ENCODE results near the gene PALD1.
A peak's percentile ranks its signal among the peaks of the same experiment; 100 is the strongest.

PALD1 gene

DNA sequence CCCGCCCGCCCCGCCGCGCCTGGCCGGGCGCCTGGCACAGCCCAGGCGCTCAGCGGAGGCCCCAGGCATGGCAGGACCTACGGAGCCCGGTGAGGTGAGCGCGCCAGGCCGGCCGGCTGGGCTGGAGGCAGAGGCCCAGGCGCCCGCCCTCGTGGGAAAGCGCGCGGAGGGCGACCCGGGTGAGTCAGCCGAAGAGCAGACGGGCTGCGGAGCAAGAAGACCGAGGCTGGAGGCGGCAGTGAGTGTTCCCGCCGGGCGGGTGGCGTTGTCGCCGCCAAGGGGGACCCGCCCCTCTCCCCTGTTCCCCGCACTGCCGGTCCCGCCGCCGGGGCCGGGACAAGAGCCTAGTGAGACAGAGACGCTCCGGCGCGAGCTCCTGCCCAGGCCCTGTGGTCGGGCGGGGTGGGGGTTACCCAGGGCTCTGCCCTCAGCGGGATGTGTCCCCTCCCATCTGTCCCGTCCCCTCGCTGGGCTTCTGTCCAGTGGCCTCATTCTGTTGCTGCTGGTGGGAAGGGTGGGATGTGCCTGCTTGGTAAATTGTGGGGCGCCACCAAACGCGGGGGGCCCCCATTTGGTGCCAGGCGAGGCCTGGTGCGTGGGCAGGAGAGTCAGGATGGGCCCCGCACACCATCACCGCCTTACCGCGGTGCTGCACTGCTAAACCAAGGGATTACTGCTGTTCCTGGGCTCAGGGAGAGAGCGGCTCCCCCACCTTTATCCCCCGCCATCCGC is 20.1 kb upstream of the PALD1 start:
- TF ChIP-seq CTCF (IDR thresholded peaks at IDR 0.05; ENCODE audit: control insufficient read depth, extremely low read depth, insufficient read depth), result no peak
- no peak for DNase-seq (ENCODE audit: low read depth)
- H3K4me3 ChIP-seq (ENCODE audit: low read depth, low read length), result no peak overlapping the region

GRCh38 chr10:70459061-70459773 is 19.4 kb upstream of the PALD1 start:
- H3K4me3 ChIP-seq (ENCODE audit: low read depth, low read length), result no peak overlapping the region
- DNase-seq (ENCODE audit: low read depth), result no peak
- no peak for TF ChIP-seq CTCF (IDR thresholded peaks at IDR 0.05; ENCODE audit: control insufficient read depth, extremely low read depth, insufficient read depth)

- H3K4me3 ChIP-seq (ENCODE audit: low read depth, low read length), result no peak overlapping the region
- no peak for DNase-seq (ENCODE audit: low read depth)
- TF ChIP-seq CTCF (IDR thresholded peaks at IDR 0.05; ENCODE audit: control insufficient read depth, extremely low read depth, insufficient read depth), result no peak
Measured at GRCh38 chr10:70459774-70460490, 18.6 kb upstream of the PALD1 start.

DNA sequence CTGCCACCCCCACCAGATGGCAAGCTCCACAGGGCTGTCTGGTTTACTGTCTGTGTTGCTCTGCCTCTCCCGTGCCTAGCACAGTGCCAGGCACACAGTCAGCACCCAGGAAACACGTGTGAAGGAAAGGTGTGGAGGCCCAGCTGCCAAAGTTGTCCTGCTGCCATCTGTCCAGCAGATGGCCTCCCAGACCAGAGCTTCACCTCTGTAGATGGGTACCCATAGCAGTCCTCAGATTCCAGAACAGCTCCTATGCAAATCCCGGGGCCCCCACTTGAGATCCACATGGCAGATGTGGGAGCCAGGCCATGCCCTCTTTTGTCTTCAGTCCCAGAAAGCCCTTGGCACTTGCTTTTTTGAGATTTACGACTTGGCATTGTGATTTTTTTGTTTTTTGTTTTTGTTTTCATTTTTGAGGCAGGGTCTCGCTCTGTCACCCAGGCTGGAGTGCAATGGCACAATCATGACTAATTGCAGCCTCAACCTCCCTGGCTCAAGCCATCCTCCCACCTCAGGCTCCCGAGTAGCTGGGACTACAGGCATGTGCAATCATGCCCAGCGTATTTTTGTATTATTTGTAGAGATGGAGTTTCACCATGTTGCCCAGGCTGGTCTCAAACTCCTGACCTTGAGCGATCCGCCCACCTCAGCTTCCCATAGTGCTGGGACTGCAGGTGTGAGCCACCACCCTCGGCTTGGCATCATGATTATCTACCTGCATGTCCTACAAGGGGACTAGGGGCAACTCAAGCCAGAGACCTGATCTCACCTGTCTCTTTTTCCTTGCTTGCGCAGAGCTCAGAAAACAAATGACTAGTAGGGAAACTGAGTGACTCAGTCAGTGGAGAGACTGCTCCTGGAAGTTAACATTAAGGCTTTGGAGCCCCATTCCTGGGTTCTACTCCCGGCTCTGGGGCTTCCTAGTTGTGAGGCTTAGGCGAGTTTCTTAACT is 16.9 kb upstream of the PALD1 start:
- no peak overlapping the region for H3K4me3 ChIP-seq (ENCODE audit: low read depth, low read length)
- DNase-seq (ENCODE audit: low read depth), result no peak
- peak; percentile 90 for TF ChIP-seq CTCF (IDR thresholded peaks at IDR 0.05; ENCODE audit: control insufficient read depth, extremely low read depth, insufficient read depth)

DNA sequence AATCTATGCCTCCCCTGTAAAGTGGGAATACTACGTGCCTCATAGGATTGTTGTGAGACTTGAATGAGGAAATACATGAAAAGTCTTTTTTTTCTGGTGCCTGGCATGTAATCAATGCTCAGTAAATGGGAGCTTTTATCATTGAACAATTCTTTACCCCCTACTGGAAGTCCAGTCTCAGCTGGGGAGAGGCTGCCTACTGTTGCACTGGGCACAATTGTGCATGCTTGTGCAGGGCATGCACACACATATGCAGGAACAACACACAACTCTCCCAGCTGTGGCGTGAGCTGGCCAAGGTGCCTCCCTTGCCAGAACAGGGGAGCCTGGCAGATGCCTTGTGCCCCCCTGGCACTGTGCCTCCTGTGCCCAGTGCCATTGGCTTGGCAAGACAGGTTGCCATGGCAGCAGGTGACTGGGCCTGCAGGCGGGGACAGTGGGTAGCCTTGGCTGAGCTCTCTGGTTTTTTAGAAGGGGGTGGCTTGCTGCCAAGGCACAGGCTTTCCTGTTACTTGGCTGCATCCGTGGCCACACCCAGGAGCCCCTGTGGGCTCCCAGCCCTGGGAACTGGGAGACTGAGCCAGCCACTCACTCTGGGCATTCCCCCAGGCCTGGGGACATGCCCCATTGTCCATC is 16.1 kb upstream of the PALD1 start:
- H3K4me3 ChIP-seq (ENCODE audit: low read depth, low read length), result no peak overlapping the region
- no peak for TF ChIP-seq CTCF (IDR thresholded peaks at IDR 0.05; ENCODE audit: control insufficient read depth, extremely low read depth, insufficient read depth)
- DNase-seq (ENCODE audit: low read depth), result peak; percentile 28

DNA sequence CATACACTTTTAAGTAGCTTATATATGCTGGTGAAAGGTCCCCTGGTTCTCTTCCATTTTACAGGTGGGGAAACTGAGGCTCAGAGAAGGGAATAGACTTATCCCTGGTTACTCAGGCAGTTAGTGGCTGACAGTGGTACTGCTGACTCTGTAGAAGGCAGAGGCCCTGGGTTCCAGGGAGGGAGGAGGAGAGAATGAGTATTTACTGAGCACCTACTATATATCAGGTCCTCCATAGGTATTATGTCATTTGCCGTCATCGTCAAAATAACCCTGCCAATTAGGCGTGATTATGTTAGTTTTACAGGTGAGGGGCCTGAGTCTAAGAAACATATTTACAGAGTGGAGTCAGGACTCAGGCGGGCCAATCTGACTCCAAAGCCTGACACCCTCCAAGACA is 13.3 kb upstream of the PALD1 start:
- no peak overlapping the region for H3K4me3 ChIP-seq (ENCODE audit: low read depth, low read length)
- TF ChIP-seq CTCF (IDR thresholded peaks at IDR 0.05; ENCODE audit: control insufficient read depth, extremely low read depth, insufficient read depth), result no peak
- DNase-seq (ENCODE audit: low read depth), result no peak
